Measurements from ENCODE around the gene ACTN4. TPM values are rescaled to one million over a fixed set of nuclear protein-coding genes. Genes with fewer than 3 reads are reported as not detected.
A peak's percentile ranks its signal among the peaks of the same experiment; 100 is the strongest.

Gene ACTN4
- total RNA-seq, 1 donor from 2014 or later: 921 TPM

DNA sequence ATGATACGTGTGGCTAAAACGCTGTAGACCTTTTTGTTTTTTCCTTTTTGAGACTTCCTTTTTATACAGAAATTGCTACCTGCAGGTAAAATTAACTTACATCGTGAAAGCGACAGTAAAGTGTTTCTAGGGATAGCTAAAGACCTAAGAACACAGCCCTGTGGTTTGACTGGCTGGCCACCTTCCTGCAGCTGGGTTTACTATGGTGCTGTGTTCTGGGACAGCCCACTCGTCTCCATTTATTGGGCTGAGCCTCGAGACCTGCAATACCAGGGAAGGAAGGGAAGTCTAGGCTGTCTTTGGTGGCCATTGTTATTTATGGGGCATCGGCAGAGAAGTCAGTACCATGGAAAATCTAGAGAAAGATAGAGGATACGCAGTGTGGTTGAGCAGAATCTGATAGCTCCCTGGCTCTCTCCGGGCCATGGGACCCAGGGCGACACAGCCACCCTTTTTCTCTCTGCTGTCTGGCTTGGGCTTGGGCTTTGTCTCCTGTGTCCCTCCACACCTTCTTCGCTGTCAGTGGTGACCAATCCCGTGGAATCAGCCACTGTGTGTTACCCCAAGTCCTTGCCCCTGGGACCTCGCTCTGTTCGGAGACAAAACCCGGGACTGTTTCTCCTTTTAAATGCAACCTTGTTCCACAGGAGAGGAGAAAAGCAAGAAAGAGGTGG, 30.9 kb downstream of the ACTN4 start:
- Mint-ChIP-seq H3K36me3 (ENCODE audit: low read depth) (peaks cover 22% of the 10 kb centered on the region), H3K27ac (ENCODE audit: unreplicated experiment) (peak overlapping the region; percentile 78), H3K4me1 (ENCODE audit: low read depth) (peaks cover 90% of the 10 kb centered on the region), H3K9me3 (ENCODE audit: low read depth) (no peaks in the 10 kb centered on the region), H3K4me3 (ENCODE audit: unreplicated experiment) (no peak overlapping the region), H3K27me3 (ENCODE audit: low read depth) (no peaks in the 10 kb centered on the region)
- no peak for DNase-seq (ENCODE audit: low spot score)
- TF ChIP-seq, protein P1, sequence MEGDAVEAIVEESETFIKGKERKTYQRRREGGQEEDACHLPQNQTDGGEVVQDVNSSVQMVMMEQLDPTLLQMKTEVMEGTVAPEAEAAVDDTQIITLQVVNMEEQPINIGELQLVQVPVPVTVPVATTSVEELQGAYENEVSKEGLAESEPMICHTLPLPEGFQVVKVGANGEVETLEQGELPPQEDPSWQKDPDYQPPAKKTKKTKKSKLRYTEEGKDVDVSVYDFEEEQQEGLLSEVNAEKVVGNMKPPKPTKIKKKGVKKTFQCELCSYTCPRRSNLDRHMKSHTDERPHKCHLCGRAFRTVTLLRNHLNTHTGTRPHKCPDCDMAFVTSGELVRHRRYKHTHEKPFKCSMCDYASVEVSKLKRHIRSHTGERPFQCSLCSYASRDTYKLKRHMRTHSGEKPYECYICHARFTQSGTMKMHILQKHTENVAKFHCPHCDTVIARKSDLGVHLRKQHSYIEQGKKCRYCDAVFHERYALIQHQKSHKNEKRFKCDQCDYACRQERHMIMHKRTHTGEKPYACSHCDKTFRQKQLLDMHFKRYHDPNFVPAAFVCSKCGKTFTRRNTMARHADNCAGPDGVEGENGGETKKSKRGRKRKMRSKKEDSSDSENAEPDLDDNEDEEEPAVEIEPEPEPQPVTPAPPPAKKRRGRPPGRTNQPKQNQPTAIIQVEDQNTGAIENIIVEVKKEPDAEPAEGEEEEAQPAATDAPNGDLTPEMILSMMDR (IDR thresholded peaks at IDR 0.05): no peak

DNA sequence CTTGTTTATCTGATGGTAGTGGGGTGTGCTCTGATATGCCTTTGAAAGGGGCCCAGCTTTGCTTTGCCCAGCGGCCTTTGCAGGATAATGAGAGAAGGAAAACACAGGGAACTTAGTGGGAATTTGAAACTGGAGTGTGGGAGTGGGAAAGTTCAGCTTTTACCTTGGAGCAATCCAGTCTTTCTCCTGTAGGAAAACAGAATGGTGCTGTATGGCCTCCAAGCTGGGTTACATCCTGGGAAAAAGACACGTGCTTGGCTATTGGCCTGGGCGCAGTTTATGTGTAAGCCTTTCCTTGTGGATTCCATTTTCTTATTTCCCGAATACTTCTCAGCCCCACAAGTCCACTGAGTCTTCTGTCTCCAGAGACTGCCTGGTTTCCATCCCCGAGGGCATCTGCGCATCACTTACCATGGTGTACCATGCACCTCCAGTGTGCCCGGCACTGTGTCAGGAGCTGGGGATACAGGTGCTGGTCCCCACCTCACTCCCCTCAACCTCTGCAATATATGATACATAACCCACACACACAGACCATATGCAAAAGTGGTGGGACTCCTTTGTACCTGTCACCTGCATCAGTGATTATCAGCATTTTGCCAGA, 31.5 kb downstream of the ACTN4 start:
- Mint-ChIP-seq H3K4me1 (ENCODE audit: low read depth) (peaks cover 94% of the 10 kb centered on the region), H3K27ac (ENCODE audit: unreplicated experiment) (peak overlapping the region; percentile 78)

GRCh38 chr19:38679839-38680238, 32.4 kb downstream of the ACTN4 start:
- H3K4me1 Mint-ChIP-seq (ENCODE audit: low read depth): peaks cover 94% of the 10 kb centered on the region
- H3K27ac Mint-ChIP-seq (ENCODE audit: unreplicated experiment): peak overlapping the region; percentile 77
- peaks cover 22% of the 10 kb centered on the region for H3K36me3 Mint-ChIP-seq (ENCODE audit: low read depth)
- no peak overlapping the region for H3K4me3 Mint-ChIP-seq (ENCODE audit: unreplicated experiment)
- TF ChIP-seq, protein P1 (IDR thresholded peaks at IDR 0.05): no peak
- DNase-seq (ENCODE audit: low spot score): no peak
- H3K9me3 Mint-ChIP-seq (ENCODE audit: low read depth): no peaks in the 10 kb centered on the region
- no peaks in the 10 kb centered on the region for H3K27me3 Mint-ChIP-seq (ENCODE audit: low read depth)

More for the DNA sequence above, 31.5 kb downstream of the ACTN4 start:
- H3K36me3 Mint-ChIP-seq (ENCODE audit: low read depth): peaks cover 22% of the 10 kb centered on the region
- TF ChIP-seq, protein P1 (IDR thresholded peaks at IDR 0.05): no peak
- DNase-seq (ENCODE audit: low spot score): no peak
- no peak overlapping the region for H3K4me3 Mint-ChIP-seq (ENCODE audit: unreplicated experiment)
- H3K9me3 Mint-ChIP-seq (ENCODE audit: low read depth): no peaks in the 10 kb centered on the region
- no peaks in the 10 kb centered on the region for H3K27me3 Mint-ChIP-seq (ENCODE audit: low read depth)

DNA sequence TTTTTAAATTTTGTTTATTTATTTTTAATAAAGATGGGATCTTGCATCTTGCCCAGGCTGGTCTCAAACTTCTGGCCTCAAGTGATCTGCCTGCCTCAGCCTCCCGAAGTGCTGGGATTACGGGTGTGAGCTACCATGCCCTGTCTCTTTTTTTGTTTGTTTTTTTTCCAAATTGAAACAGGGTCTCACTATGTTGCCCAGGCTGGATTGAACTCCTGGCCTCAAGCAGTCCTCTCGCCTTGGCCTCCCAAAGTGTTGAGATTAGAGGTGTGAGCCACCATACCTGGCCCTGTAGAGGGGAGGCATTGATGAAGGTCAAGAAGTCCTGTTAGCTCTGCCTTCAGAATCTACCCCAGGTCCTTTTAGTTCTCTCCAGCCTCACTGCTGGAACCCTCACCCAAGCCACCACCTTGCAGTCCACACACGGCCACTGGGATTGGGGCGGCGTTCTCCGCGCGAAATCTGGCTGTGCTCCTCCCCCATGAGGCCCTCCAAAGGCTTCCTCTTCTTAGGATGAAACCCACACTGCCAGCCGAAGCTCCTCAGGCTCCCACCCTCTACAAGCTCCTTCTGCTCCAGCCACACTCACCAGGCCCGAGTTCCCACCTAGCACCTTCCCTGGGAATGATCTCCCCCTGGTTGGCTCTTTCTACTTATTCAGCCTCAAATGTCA, 34.9 kb downstream of the ACTN4 start:
- Mint-ChIP-seq H3K9me3 (ENCODE audit: low read depth) (peaks cover under 1% of the 10 kb centered on the region), H3K4me3 (ENCODE audit: unreplicated experiment) (no peak overlapping the region), H3K27me3 (ENCODE audit: low read depth) (no peaks in the 10 kb centered on the region), H3K4me1 (ENCODE audit: low read depth) (peaks cover 92% of the 10 kb centered on the region), H3K36me3 (ENCODE audit: low read depth) (peaks cover 24% of the 10 kb centered on the region), H3K27ac (ENCODE audit: unreplicated experiment) (peak overlapping the region; percentile 99)
- DNase-seq (ENCODE audit: low spot score): no peak
- TF ChIP-seq, protein P1 (IDR thresholded peaks at IDR 0.05): no peak

DNA sequence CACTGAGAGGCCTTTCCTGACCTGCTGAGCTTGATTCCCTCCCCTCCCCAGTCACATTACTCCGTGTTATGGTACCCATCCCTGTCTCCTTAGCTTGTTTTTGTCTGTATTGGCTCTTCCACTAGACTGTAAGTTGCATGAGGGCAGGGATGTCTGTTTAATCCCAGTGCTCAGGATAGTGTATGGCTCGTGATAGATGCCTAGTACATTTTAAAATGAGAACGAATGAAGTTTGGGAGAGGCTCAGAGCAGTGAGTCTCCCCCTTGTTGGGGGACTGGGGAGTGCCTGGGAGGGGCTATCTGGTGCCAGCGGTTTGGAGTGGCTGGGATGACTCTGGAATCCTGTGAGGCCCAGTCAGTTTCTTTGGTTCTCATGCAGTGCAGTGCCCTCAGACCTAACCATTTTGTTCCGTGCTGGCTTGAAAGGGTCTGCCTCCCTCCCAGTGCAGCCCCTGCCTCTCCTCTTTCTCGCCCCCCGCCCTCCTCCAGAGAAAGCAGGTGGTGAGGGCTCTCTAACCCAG, 35.5 kb downstream of the ACTN4 start:
- peaks cover 92% of the 10 kb centered on the region for H3K4me1 Mint-ChIP-seq (ENCODE audit: low read depth)
- H3K27me3 Mint-ChIP-seq (ENCODE audit: low read depth): no peaks in the 10 kb centered on the region
- TF ChIP-seq, protein P1 (IDR thresholded peaks at IDR 0.05): no peak
- H3K4me3 Mint-ChIP-seq (ENCODE audit: unreplicated experiment): no peak overlapping the region
- H3K36me3 Mint-ChIP-seq (ENCODE audit: low read depth): peaks cover 29% of the 10 kb centered on the region
- no peak for DNase-seq (ENCODE audit: low spot score)
- H3K9me3 Mint-ChIP-seq (ENCODE audit: low read depth): peaks cover 2% of the 10 kb centered on the region
- H3K27ac Mint-ChIP-seq (ENCODE audit: unreplicated experiment): peak overlapping the region; percentile 99
